ENCODE measurements around the gene MCM8.

Gene MCM8
- long read RNA-seq, full-length matches to known transcripts, result 2 of 9 reads
- long read RNA-seq, partial matches to known transcripts, result 6 of 9 reads
- long read RNA-seq, other reads (novel, unspliced or antisense), result 1 of 9 reads

GRCh38 chr20:5950271-5951031 is at the start of gene MCM8, which contains the start of gene TRMT6:
Gene MCM8 (plus strand): TSS chr20:5950652. CDS start chr20:5952016, 1,364 bp downstream.
Gene TRMT6 (minus strand): TSS chr20:5950533. CDS start chr20:5950405, 128 bp downstream.
- DNase-seq (ENCODE audit: low read depth in 1 of 2, low spot score in 1 of 2), result peak; percentile 98 to 99
- TF ChIP-seq REST (IDR thresholded peaks at IDR 0.05; ENCODE audit: insufficient replicate concordance, low read depth) (peak; percentile 36), GABPA (IDR thresholded peaks at IDR 0.05; ENCODE audit: low read depth) (peak; percentile 87), POLR2AphosphoS5 (IDR thresholded peaks at IDR 0.05; ENCODE audit: low read depth) (peak; percentile 72), CTCF (IDR thresholded peaks at IDR 0.05; ENCODE audit: insufficient read depth, low read length) (no peak), SPI1 (IDR thresholded peaks at IDR 0.05; ENCODE audit: borderline replicate concordance, low read depth) (peak; percentile 89)
- Histone ChIP-seq H3K4me3 (replicated peaks; ENCODE audit: insufficient read depth, low read length) (peak within 1 kb of the TSS; percentile 99), H3K27ac (replicated peaks) (peak within 1 kb of the TSS; percentile 62), H3K27me3 (ENCODE audit: insufficient read depth, poor library complexity, severe bottlenecking) (no peaks in the 10 kb centered on the region)

- peaks cover 3% of the 10 kb centered on the region for H3K27me3 ChIP-seq (ENCODE audit: insufficient read depth, poor library complexity, severe bottlenecking)
- DNase-seq (ENCODE audit: low read depth in 1 of 2, low spot score in 1 of 2), result no peak
- no peak for TF ChIP-seq GABPA (IDR thresholded peaks at IDR 0.05; ENCODE audit: low read depth)
- TF ChIP-seq POLR2AphosphoS5 (IDR thresholded peaks at IDR 0.05; ENCODE audit: low read depth), result no peak
- no peak for TF ChIP-seq REST (IDR thresholded peaks at IDR 0.05; ENCODE audit: insufficient replicate concordance, low read depth)
- no peak for TF ChIP-seq CTCF (IDR thresholded peaks at IDR 0.05; ENCODE audit: insufficient read depth, low read length)
- TF ChIP-seq SPI1 (IDR thresholded peaks at IDR 0.05; ENCODE audit: borderline replicate concordance, low read depth), result no peak
- no peak overlapping the region for H3K4me3 ChIP-seq (replicated peaks; ENCODE audit: insufficient read depth, low read length)
- H3K27ac ChIP-seq (replicated peaks), result no peak overlapping the region
These were observed 49.5 kb upstream of the MCM8 start for GRCh38 chr20:5900908-5901307.

GRCh38 chr20:5908981-5909380 is 41.5 kb upstream of the MCM8 start:
- H3K27me3 ChIP-seq (ENCODE audit: insufficient read depth, poor library complexity, severe bottlenecking), result peaks cover 18% of the 10 kb centered on the region
- H3K27ac ChIP-seq (replicated peaks), result no peak overlapping the region
- no peak for TF ChIP-seq CTCF (IDR thresholded peaks at IDR 0.05; ENCODE audit: insufficient read depth, low read length)
- TF ChIP-seq POLR2AphosphoS5 (IDR thresholded peaks at IDR 0.05; ENCODE audit: low read depth), result no peak
- no peak for TF ChIP-seq REST (IDR thresholded peaks at IDR 0.05; ENCODE audit: insufficient replicate concordance, low read depth)
- no peak for TF ChIP-seq GABPA (IDR thresholded peaks at IDR 0.05; ENCODE audit: low read depth)
- no peak for DNase-seq (ENCODE audit: low read depth in 1 of 2, low spot score in 1 of 2)
- H3K4me3 ChIP-seq (replicated peaks; ENCODE audit: insufficient read depth, low read length), result no peak overlapping the region

All from HL-60 (cell line).